Fibroblast of skin of right quadriceps (primary cell): ENCODE results near the gene CD19.
"Not testable (repeated sequence)": the region's sequence is repeated elsewhere in the genome, so short reads cannot be mapped to it uniquely, and the experiment has no call there.

Experiments used
- DNase-seq: peaks from one replicate; pipeline ENCODE4 v3.0.0-alpha.2; 2013

Gene CD19

DNA sequence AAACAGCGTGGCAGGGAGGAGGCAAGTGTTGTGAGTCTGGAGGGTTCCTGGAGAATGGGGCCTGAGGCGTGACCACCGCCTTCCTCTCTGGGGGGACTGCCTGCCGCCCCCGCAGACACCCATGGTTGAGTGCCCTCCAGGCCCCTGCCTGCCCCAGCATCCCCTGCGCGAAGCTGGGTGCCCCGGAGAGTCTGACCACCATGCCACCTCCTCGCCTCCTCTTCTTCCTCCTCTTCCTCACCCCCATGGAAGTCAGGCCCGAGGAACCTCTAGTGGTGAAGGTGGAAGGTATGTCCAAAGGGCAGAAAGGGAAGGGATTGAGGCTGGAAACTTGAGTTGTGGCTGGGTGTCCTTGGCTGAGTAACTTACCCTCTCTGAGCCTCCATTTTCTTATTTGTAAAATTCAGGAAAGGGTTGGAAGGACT, at the start of gene CD19:
TSS of gene CD19 (plus strand) at position 171 of the 425 bp plus-strand sequence. CDS start at position 201, 30 bp downstream.
- no peak for DNase-seq

GRCh38 chr16:28882551-28883160, 49.1 kb upstream of the CD19 start:
- no peak for DNase-seq

DNA sequence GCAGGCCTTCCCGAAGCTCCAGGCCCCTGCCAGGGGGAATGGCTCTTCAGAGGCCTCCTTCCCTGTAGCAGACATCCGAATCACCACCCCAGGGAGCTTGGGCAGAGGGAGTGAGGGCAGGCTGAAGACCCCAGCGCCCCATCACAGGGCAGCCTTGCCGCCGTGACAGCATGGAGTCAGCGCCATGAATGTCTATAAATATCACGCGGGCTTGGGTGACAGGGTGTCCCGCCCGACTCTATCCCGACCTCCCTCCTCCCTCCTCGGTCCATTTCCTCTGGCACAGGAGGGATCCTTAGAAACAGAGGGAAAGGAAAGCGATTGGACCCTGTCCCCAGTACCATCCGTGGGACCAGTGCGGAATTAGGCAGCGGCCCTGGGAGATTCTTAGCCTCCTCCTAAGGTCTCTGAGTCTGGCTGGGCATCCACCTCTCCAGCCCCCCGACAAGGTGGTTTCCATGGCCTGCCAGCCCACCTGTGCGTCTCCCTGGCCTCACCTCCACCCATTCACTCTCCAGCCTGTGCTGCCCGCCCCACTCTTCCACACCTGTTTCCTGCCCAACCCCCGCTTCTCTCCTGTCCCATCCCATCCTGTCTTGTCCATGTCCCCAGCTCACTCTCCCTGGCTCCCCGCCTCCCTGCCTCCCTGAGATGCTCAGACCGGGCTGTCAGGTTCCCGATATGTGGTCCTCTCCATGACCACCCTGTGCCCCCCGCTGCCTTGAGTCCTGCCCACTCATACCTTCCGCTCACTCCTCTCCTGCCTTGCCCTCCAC, 48.4 kb upstream of the CD19 start:
- no peak for DNase-seq

DNA sequence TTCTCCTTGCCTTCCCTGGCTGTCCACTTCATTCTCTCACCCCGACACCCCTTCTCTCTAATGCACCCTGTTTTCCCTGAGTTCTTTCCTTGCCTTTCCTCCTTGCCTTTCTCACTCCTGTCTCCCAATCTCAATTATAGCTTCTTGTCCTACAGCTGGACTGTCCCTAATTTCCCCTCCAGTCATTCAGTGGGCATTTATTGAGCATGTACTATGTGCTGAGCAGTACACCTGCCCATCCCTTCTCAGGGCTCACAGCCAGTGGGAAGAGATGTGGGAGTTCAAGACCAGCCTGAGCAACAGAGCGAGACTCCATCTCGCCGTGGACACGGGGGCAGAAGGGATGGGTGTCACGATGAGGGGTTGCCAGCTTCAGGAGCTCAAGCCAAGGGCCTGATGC, 47.7 kb upstream of the CD19 start:
- no peak for DNase-seq

DNA sequence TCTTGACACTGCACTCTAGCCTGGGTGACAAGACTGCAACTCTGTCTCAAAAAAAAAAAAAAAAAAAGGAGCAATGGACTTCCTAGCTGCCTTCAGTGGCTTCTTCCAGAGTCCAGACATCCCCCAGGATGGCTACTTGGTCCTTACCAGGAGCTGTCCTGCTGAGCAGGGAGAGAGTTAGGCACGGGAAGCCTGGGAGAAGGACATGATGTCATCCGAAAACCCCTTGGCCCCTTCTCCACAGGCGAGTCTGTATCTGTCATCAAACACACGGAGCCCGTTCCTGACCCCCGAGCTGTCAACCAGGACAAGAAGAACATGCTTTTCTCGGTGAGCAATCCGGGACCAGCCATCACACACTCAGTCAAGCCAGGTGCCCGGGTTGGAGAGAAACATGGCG, 44.8 kb upstream of the CD19 start:
- DNase-seq, result no peak

DNA sequence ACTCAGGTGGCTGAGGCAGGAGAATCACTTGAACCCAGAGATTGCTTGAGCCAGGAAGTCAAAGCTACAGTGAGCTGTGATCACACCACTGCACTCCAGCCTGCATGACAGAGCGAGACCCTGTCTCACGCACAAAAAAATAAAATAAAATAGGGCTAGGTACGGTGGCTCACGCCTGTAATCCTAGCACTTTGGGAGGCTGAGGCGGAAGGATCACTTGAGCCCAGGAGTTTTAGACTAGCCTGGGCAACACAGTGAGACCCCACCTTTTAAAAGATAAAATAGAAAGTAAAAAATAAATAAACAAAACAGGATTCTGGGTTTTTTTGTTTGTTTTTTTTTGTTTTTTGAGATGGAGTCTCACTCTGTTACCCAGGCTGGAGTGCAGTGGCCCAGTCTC, 41.4 kb upstream of the CD19 start:
- DNase-seq, result not testable (repeated sequence)

DNA sequence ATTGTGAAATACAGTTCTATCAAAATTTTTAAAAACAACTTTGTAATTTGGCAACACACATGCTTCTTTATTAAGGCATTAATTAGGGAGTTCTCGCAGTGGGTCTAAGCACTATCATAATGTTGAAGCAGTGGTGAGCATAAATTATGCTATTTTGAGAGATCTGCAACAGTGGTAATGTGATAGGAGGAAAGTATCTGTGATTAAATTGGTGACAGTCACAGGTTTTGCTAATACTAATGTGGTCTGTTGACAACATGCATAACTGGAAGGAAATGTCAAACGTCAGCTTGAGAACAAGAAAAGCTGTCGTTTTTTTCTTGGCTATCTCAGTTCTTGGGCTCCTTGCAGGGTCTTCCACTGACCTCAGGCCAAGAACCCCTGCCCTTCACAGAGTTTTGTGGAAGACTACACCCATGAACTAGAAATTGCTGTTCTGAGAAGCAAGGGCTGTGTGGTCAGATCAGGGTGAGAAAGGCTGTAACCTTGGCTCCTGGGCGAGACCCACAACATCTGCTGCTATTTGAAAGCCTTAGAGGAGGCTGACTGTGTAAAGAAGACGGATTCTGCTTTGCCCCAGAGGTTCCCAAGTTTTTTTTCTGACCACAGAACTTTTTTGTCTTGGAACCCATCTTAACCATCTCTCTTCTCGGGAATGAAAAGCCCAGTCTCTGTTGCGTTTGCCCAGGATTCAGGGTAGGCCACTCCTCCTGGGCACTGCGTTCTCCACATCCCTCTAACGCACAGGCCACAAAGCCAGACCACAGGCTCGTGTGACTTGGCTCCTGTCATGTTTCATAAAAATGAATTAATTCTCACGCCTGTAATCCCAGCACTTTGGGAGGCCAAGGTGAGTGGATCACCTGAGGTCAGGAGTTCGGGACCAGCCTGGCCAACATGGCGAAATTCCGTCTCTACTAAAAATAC, 39.5 kb upstream of the CD19 start:
- DNase-seq, result no peak

DNA sequence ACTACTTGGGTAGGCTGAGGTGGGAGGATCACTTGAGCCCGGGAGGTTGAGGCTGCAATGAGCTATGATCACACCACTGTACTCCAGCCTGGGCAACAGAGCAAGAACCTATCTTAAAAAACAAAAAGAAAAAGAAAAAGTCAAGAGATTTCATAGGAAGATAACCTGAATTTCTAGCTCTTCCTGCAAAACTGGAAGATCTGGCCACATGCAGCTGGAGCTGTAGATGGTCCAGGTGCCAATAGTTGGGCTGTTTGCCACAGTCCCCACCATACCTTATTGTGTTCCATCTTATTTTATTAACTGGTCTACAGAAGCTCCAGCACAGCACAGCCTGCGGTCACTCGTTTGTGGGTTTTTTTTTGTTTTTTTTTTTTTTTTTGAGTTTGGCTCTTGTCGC, 38.5 kb upstream of the CD19 start:
- no peak for DNase-seq

GRCh38 chr16:28895609-28896008, 36.2 kb upstream of the CD19 start:
- no peak for DNase-seq

DNA sequence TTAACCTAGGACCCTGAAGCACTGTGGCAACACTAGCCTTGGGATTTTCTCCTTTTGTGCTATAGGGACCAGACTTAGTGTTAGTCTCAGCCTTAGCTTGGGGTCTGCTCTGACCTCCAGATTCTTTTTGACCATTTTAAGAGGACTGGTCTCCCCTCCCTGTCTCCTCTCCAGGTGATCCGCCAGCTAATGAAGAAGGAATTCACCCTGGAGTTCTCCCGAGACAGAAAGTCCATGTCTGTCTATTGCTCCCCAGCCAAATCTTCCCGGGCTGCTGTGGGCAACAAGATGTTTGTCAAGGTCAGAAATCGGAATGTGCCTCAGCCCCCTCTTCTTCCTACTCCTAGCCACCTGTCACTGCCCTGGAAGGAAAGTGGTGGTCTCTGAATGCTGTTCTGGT, 33.9 kb upstream of the CD19 start:
- DNase-seq, result no peak

DNA sequence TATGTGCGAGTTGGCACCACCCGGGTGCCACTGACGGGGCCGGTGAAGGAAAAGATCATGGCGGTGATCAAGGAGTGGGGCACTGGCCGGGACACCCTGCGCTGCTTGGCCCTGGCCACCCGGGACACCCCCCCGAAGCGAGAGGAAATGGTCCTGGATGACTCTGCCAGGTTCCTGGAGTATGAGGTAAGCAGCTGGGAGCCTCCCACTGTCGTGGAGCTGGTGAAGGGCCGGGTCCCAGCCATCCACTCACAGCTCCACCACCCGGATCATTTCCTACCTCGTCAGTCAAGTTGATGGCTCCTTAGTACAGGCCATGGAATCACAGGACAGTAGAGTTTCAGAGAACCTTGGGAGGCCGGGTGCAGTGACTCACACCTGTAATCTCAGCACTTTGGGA, 33.5 kb upstream of the CD19 start:
- no peak for DNase-seq

GRCh38 chr16:28898942-28899341, 32.8 kb upstream of the CD19 start:
- no peak for DNase-seq

DNA sequence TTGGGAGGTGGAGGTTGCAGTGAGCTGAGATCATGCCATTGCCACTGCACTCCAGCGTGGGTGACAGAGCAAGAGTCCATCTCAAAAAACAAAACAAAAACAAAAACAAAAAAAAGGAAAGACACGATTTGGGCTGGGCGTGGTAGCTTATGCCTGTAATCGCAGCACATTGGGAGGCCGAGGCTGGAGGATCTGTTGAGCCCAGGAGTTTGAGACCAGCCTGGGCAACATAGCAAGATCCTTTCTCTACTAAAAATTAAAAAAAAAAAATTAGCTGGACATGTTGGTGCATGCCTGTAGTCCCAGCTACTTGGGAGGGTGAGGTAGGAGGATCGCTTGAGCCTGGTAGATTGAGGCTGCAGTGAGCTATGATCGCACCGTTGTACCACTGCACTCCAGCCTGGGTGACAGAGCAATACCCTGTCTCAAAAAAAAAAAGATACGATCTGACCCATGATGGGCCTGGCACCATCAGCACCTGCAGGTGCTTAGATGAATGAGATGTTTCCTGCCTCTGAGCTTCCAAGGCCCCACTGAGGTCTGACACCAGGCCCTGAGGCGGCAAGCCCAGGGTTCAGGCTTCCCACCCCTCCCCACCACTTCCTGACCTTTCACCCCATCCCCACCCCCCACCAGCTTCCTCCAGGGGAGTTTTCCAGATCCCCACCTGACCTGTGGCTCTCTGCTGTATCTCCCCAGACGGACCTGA, 31.7 kb upstream of the CD19 start:
- no peak for DNase-seq

DNA sequence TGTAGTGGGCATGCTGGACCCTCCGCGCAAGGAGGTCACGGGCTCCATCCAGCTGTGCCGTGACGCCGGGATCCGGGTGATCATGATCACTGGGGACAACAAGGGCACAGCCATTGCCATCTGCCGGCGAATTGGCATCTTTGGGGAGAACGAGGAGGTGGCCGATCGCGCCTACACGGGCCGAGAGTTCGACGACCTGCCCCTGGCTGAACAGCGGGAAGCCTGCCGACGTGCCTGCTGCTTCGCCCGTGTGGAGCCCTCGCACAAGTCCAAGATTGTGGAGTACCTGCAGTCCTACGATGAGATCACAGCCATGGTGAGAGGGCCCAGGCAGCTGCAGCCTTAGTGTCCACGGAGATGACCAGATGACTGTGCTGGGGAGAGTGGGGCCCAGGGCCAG, 31.2 kb upstream of the CD19 start:
- no peak for DNase-seq

GRCh38 chr16:28901862-28902261, 29.9 kb upstream of the CD19 start:
- DNase-seq, result no peak

GRCh38 chr16:28902909-28903308, 28.9 kb upstream of the CD19 start:
- DNase-seq, result no peak

GRCh38 chr16:28903344-28904042, 28.3 kb upstream of the CD19 start:
- DNase-seq, result no peak

- DNase-seq, result no peak
These were observed 27.4 kb upstream of the CD19 start for GRCh38 chr16:28904363-28904762.

- DNase-seq, result no peak
These were observed 26.9 kb upstream of the CD19 start for GRCh38 chr16:28904828-28905227.

- DNase-seq, result no peak
These were observed 26.5 kb upstream of the CD19 start for GRCh38 chr16:28905229-28905754.

GRCh38 chr16:28905800-28906372, 25.9 kb upstream of the CD19 start:
- DNase-seq, result no peak
